Fibroblast of the aortic adventitia (primary cell): ENCODE measurements around the gene DRAM1. TPM values are rescaled to one million over a fixed set of nuclear protein-coding genes. Genes with fewer than 3 reads are reported as not detected.
"Not testable (repeated sequence)": the region's sequence is repeated elsewhere in the genome, so short reads cannot be mapped to it uniquely, and the experiment has no call there.

Experiments used
- DNase-seq: peaks from one replicate; pipeline ENCODE4 v3.0.0-alpha.2; 2010; ENCODE audit warnings: low read depth
- H3K4me3 ChIP-seq: 2 replicates; pipeline ENCODE4 v1.5.1; 2011; ENCODE audit warnings: low read depth, mild to moderate bottlenecking, control low read depth, low read length, moderate library complexity
- CTCF ChIP-seq: IDR thresholded peaks from 2 replicates; pipeline ENCODE4 v1.5.1; 2011; ENCODE audit warnings: mild to moderate bottlenecking, low read length, control low read depth, inconsistent platforms; ENCODE audit not compliant: insufficient read depth
- total RNA-seq: library from RNA; depleted of rRNA; stranded (reverse); fragments of >200 nt; gene quantifications from 2 replicates; pipeline ENCODE4 v1.2.3, GENCODE V29; 2012; ENCODE audit warnings: low replicate concordance

The DRAM1 gene
- total RNA-seq, 1 donor = 18.1 TPM

- TF ChIP-seq CTCF = no peak
- H3K4me3 ChIP-seq = no peak overlapping the region
- no peak for DNase-seq
These were observed 28.8 kb downstream of the DRAM1 start for GRCh38 chr12:101906226-101906625.

- no peak for DNase-seq
- no peak for TF ChIP-seq CTCF
- H3K4me3 ChIP-seq = no peak overlapping the region
These were observed 31.0 kb downstream of the DRAM1 start for GRCh38 chr12:101908395-101908794.

- no peak overlapping the region for H3K4me3 ChIP-seq
- no peak for DNase-seq
- no peak for TF ChIP-seq CTCF
These were observed 32.3 kb downstream of the DRAM1 start for GRCh38 chr12:101909646-101910045.

GRCh38 chr12:101915841-101916240, 38.5 kb downstream of the DRAM1 start:
- DNase-seq = no peak
- H3K4me3 ChIP-seq = no peak overlapping the region
- TF ChIP-seq CTCF = no peak

GRCh38 chr12:101918805-101919204, 41.4 kb downstream of the DRAM1 start:
- not testable (repeated sequence) for H3K4me3 ChIP-seq, DNase-seq

- no peak overlapping the region for H3K4me3 ChIP-seq
- DNase-seq = no peak
- TF ChIP-seq CTCF = no peak
These were observed 42.1 kb downstream of the DRAM1 start for GRCh38 chr12:101919447-101919846.

GRCh38 chr12:101920906-101921305, 43.5 kb downstream of the DRAM1 start:
- H3K4me3 ChIP-seq = no peak overlapping the region
- no peak for TF ChIP-seq CTCF
- DNase-seq = peak; percentile 36
